GM23338 (cell line): ENCODE results near the gene MAGEB10. TPM values are rescaled to one million over a fixed set of nuclear protein-coding genes. Genes with fewer than 3 reads are reported as not detected.

Experiments
- ATAC-seq: fragments of 200-7000 bp; cut with Tn5 transposase; 3 replicates; pipeline ENCODE4 v1.9.1; 2020
- DNase-seq: peaks from one replicate; pipeline ENCODE4 v3.0.0-alpha.2; 2015; ENCODE audit warnings: low spot score
- H2AFZ ChIP-seq: fragments of 200-600 bp; sonication (generic); 2 replicates; pipeline ENCODE4 v1.8.0; 2016; ENCODE audit warnings: antibody characterized with exemption, mild to moderate bottlenecking, moderate library complexity
- H3F3A ChIP-seq: fragments of 200-600 bp; sonication (generic); replicated peaks from 2 replicates; pipeline ENCODE4 v1.8.0; 2017; ENCODE audit warnings: antibody characterized with exemption, mixed run types, low read depth
- H3K27ac ChIP-seq: fragments of 200-600 bp; sonication (generic); 2 replicates; pipeline ENCODE4 v1.6.1; 2016; ENCODE audit warnings: low read depth
- H3K27me3 ChIP-seq: fragments of 200-600 bp; sonication (generic); 2 replicates; pipeline ENCODE4 v1.8.0; 2016; ENCODE audit warnings: mild to moderate bottlenecking, mixed run types, moderate library complexity; ENCODE audit not compliant: insufficient read depth
- H3K36me3 ChIP-seq: fragments of 200-600 bp; sonication (generic); 2 replicates; pipeline ENCODE4 v1.8.0; 2016; ENCODE audit warnings: mild to moderate bottlenecking; ENCODE audit not compliant: insufficient read depth
- H3K4me1 ChIP-seq: fragments of 200-600 bp; sonication (generic); 2 replicates; pipeline ENCODE4 v1.8.0; 2016; ENCODE audit warnings: mild to moderate bottlenecking, moderate library complexity; ENCODE audit not compliant: insufficient read depth
- H3K4me2 ChIP-seq: fragments of 200-600 bp; sonication (generic); 2 replicates; pipeline ENCODE4 v1.7.1; 2017; ENCODE audit warnings: mixed run types
- H3K4me3 ChIP-seq: fragments of 200-600 bp; sonication (generic); 2 replicates; pipeline ENCODE4 v1.6.1; 2016; ENCODE audit warnings: mixed run types
- H3K79me2 ChIP-seq: fragments of 200-600 bp; sonication (generic); replicated peaks from 2 replicates; pipeline ENCODE4 v1.8.0; 2017; ENCODE audit warnings: mild to moderate bottlenecking; ENCODE audit not compliant: insufficient read depth
- H3K9me2 ChIP-seq: fragments of 200-600 bp; sonication (generic); 2 replicates; pipeline ENCODE4 v1.8.0; 2017; ENCODE audit not compliant: insufficient read depth
- H4K20me1 ChIP-seq: fragments of 200-600 bp; sonication (generic); replicated peaks from 2 replicates; pipeline ENCODE4 v1.8.0; 2017; ENCODE audit warnings: mild to moderate bottlenecking; ENCODE audit not compliant: insufficient read depth
- H3K27ac Mint-ChIP-seq: 2 replicates; pipeline ENCODE4 v1.8.0; 2020; ENCODE audit warnings: inconsistent platforms, mild to moderate bottlenecking, moderate library complexity, mixed read lengths
- H3K27me3 Mint-ChIP-seq: 3 replicates; pipeline ENCODE4 v1.8.0; 2022; ENCODE audit warnings: low read depth, mild to moderate bottlenecking, moderate library complexity, mixed read lengths, inconsistent platforms; ENCODE audit not compliant: insufficient read depth, poor library complexity
- H3K36me3 Mint-ChIP-seq: 3 replicates; pipeline ENCODE4 v1.8.0; 2021; ENCODE audit warnings: low read depth, mild to moderate bottlenecking, inconsistent platforms, moderate library complexity, mixed read lengths
- H3K4me1 Mint-ChIP-seq: 3 replicates; pipeline ENCODE4 v1.8.0; 2020; ENCODE audit warnings: mild to moderate bottlenecking, inconsistent platforms, mixed read lengths
- H3K4me3 Mint-ChIP-seq: 3 replicates; pipeline ENCODE4 v1.8.0; 2021; ENCODE audit warnings: moderate library complexity, mild to moderate bottlenecking, inconsistent platforms, mixed read lengths
- H3K9me3 Mint-ChIP-seq: 3 replicates; pipeline ENCODE4 v1.8.0; 2020; ENCODE audit warnings: moderate library complexity, mild to moderate bottlenecking, inconsistent platforms, mixed read lengths
- CREB1 ChIP-seq: fragments of 250-450 bp; sonication (Bioruptor Pico); IDR thresholded peaks from 2 replicates; pipeline ENCODE4 v1.5.0; 2020; ENCODE audit warnings: low read depth, mild to moderate bottlenecking, moderate library complexity
- EZH2 ChIP-seq: fragments of 200-600 bp; sonication (generic); IDR thresholded peaks from one replicate; pipeline ENCODE4 v1.8.0; 2017; ENCODE audit warnings: antibody characterized with exemption, mild to moderate bottlenecking, low read depth; ENCODE audit not compliant: unreplicated experiment
- EZH2phosphoT487 ChIP-seq: fragments of 200-600 bp; sonication (generic); IDR thresholded peaks from one replicate; pipeline ENCODE4 v1.8.1; 2018; ENCODE audit warnings: antibody characterized with exemption; ENCODE audit not compliant: unreplicated experiment
- JUNB ChIP-seq: IDR thresholded peaks from one replicate; pipeline ENCODE4 v1.6.1; 2016; ENCODE audit warnings: antibody characterized with exemption; ENCODE audit not compliant: unreplicated experiment
- NANOG ChIP-seq: IDR thresholded peaks from 2 replicates; pipeline ENCODE4 v1.6.1; 2016; ENCODE audit warnings: antibody characterized with exemption, borderline replicate concordance
- POLR2AphosphoS5 ChIP-seq: IDR thresholded peaks from 2 replicates; pipeline ENCODE4 v1.6.1; 2016; ENCODE audit warnings: antibody characterized with exemption, low read depth
- STAT1 ChIP-seq: IDR thresholded peaks from one replicate; pipeline ENCODE4 v1.6.1; 2016; ENCODE audit warnings: antibody characterized with exemption; ENCODE audit not compliant: unreplicated experiment
- ZNF114 ChIP-seq: fragments of 250-450 bp; sonication (Bioruptor Pico); IDR thresholded peaks from 2 replicates; pipeline ENCODE4 v1.5.0; 2020; ENCODE audit warnings: mild to moderate bottlenecking, moderate library complexity
- ZNF331 ChIP-seq: fragments of 250-450 bp; sonication (Bioruptor Pico); IDR thresholded peaks from 2 replicates; pipeline ENCODE4 v1.5.0; 2020; ENCODE audit warnings: low read depth, mild to moderate bottlenecking, moderate library complexity
- polyA plus RNA-seq: library from polyadenylated mRNA; unstranded; fragments of >200 nt; fragmentation: Nextera tagmentation; extraction: Ambion mirVana; gene quantifications from 2 replicates; pipeline ENCODE4 v1.2.1, GENCODE V29; 2016
- total RNA-seq: library from RNA; depleted of rRNA; stranded (reverse); fragments of >200 nt; shearing (Covaris generic); gene quantifications from 2 replicates; pipeline ENCODE4 v1.2.3, GENCODE V29; 2014
- TF ChIP-seq, protein P1 (sequence below), 2 experiments: fragments of 200-600 bp in 1 of 2; sonication (generic) in 1 of 2; conservative IDR thresholded peaks; 2 replicates each; pipeline versions ENCODE4 v1.5.1 to v1.6.1; 2016 to 2017; ENCODE audit warnings: antibody characterized with exemption in 2 of 2, low read depth in 2 of 2, mild to moderate bottlenecking in 2 of 2, moderate library complexity in 1 of 2
- TF ChIP-seq, protein P2 (sequence below): fragments of 250-450 bp; sonication (Bioruptor Pico); IDR thresholded peaks from 2 replicates; pipeline ENCODE4 v1.5.0; 2020; ENCODE audit warnings: mild to moderate bottlenecking, moderate library complexity
- TF ChIP-seq, protein P3 (sequence below): IDR thresholded peaks from one replicate; pipeline ENCODE4 v1.6.1; 2018; ENCODE audit warnings: antibody characterized with exemption; ENCODE audit not compliant: unreplicated experiment
- TF ChIP-seq, protein P4 (sequence below): IDR thresholded peaks from 2 replicates; pipeline ENCODE4 v1.6.1; 2016; ENCODE audit warnings: antibody characterized with exemption

The MAGEB10 gene
- total and polyA plus RNA-seq, 2 experiments from 2014 or later = not detected

DNA sequence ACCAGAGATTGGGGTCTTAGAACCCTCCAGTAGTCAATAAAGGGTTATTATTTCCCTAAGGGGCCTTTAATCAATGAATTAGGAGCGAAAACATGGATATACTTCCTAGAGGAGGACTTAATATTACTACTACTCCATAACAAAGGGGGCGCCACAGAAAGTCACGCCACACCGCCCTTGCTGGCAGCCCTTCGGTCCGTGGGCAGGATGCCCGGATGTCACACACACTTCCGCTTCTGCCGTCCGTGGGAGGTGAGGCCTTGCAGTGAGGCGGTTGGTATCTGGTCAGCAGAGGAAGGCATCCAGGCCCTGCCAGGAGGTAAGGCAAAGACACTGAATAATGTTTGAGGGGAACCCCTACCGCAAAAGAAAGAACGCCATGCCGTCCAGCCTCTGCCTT, 436 bp downstream of the MAGEB10 start:
- no peak overlapping the region for H3K27ac Mint-ChIP-seq
- Histone ChIP-seq H3K4me3 (no peak overlapping the region), H2AFZ (no peak overlapping the region), H3K4me1 (no peaks in the 10 kb centered on the region), H4K20me1 (no peaks in the 10 kb centered on the region), H3K9me2 (no peaks in the 10 kb centered on the region), H3K36me3 (no peaks in the 10 kb centered on the region), H3K4me2 (no peak overlapping the region), H3F3A (no peaks in the 10 kb centered on the region), H3K79me2 (no peaks in the 10 kb centered on the region), H3K27ac (no peak overlapping the region), H3K27me3 (no peaks in the 10 kb centered on the region)
- H3K27me3 Mint-ChIP-seq = peaks cover 2% of the 10 kb centered on the region
- H3K9me3 Mint-ChIP-seq = peaks cover 9% of the 10 kb centered on the region; the same call in 1 of the 3 replicates
- TF ChIP-seq NANOG (no peak), ZNF114 (CRISPR knock-in tag) (no peak), ZNF331 (no peak), POLR2AphosphoS5 (no peak), EZH2phosphoT487 (no peak), STAT1 (no peak), EZH2 (no peak), CREB1 (CRISPR knock-in tag) (no peak), JUNB (no peak)
- TF ChIP-seq, protein P1, sequence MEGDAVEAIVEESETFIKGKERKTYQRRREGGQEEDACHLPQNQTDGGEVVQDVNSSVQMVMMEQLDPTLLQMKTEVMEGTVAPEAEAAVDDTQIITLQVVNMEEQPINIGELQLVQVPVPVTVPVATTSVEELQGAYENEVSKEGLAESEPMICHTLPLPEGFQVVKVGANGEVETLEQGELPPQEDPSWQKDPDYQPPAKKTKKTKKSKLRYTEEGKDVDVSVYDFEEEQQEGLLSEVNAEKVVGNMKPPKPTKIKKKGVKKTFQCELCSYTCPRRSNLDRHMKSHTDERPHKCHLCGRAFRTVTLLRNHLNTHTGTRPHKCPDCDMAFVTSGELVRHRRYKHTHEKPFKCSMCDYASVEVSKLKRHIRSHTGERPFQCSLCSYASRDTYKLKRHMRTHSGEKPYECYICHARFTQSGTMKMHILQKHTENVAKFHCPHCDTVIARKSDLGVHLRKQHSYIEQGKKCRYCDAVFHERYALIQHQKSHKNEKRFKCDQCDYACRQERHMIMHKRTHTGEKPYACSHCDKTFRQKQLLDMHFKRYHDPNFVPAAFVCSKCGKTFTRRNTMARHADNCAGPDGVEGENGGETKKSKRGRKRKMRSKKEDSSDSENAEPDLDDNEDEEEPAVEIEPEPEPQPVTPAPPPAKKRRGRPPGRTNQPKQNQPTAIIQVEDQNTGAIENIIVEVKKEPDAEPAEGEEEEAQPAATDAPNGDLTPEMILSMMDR (conservative IDR thresholded peaks at IDR 0.05; ENCODE audit: low read depth in 2 of 2) = no peak
- TF ChIP-seq, protein P2, sequence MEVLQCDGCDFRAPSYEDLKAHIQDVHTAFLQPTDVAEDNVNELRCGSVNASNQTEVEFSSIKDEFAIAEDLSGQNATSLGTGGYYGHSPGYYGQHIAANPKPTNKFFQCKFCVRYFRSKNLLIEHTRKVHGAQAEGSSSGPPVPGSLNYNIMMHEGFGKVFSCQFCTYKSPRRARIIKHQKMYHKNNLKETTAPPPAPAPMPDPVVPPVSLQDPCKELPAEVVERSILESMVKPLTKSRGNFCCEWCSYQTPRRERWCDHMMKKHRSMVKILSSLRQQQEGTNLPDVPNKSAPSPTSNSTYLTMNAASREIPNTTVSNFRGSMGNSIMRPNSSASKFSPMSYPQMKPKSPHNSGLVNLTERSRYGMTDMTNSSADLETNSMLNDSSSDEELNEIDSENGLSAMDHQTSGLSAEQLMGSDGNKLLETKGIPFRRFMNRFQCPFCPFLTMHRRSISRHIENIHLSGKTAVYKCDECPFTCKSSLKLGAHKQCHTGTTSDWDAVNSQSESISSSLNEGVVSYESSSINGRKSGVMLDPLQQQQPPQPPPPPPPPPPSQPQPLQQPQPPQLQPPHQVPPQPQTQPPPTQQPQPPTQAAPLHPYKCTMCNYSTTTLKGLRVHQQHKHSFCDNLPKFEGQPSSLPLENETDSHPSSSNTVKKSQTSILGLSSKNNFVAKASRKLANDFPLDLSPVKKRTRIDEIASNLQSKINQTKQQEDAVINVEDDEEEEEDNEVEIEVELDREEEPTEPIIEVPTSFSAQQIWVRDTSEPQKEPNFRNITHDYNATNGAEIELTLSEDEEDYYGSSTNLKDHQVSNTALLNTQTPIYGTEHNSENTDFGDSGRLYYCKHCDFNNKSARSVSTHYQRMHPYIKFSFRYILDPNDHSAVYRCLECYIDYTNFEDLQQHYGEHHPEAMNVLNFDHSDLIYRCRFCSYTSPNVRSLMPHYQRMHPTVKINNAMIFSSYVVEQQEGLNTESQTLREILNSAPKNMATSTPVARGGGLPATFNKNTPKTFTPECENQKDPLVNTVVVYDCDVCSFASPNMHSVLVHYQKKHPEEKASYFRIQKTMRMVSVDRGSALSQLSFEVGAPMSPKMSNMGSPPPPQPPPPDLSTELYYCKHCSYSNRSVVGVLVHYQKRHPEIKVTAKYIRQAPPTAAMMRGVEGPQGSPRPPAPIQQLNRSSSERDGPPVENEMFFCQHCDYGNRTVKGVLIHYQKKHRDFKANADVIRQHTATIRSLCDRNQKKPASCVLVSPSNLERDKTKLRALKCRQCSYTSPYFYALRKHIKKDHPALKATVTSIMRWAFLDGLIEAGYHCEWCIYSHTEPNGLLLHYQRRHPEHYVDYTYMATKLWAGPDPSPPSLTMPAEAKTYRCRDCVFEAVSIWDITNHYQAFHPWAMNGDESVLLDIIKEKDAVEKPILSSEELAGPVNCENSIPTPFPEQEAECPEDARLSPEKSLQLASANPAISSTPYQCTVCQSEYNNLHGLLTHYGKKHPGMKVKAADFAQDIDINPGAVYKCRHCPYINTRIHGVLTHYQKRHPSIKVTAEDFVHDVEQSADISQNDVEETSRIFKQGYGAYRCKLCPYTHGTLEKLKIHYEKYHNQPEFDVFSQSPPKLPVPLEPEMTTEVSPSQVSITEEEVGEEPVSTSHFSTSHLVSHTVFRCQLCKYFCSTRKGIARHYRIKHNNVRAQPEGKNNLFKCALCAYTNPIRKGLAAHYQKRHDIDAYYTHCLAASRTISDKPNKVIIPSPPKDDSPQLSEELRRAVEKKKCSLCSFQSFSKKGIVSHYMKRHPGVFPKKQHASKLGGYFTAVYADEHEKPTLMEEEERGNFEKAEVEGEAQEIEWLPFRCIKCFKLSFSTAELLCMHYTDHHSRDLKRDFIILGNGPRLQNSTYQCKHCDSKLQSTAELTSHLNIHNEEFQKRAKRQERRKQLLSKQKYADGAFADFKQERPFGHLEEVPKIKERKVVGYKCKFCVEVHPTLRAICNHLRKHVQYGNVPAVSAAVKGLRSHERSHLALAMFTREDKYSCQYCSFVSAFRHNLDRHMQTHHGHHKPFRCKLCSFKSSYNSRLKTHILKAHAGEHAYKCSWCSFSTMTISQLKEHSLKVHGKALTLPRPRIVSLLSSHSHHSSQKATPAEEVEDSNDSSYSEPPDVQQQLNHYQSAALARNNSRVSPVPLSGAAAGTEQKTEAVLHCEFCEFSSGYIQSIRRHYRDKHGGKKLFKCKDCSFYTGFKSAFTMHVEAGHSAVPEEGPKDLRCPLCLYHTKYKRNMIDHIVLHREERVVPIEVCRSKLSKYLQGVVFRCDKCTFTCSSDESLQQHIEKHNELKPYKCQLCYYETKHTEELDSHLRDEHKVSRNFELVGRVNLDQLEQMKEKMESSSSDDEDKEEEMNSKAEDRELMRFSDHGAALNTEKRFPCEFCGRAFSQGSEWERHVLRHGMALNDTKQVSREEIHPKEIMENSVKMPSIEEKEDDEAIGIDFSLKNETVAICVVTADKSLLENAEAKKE (CRISPR knock-in tag) = no peak
- TF ChIP-seq, protein P3, sequence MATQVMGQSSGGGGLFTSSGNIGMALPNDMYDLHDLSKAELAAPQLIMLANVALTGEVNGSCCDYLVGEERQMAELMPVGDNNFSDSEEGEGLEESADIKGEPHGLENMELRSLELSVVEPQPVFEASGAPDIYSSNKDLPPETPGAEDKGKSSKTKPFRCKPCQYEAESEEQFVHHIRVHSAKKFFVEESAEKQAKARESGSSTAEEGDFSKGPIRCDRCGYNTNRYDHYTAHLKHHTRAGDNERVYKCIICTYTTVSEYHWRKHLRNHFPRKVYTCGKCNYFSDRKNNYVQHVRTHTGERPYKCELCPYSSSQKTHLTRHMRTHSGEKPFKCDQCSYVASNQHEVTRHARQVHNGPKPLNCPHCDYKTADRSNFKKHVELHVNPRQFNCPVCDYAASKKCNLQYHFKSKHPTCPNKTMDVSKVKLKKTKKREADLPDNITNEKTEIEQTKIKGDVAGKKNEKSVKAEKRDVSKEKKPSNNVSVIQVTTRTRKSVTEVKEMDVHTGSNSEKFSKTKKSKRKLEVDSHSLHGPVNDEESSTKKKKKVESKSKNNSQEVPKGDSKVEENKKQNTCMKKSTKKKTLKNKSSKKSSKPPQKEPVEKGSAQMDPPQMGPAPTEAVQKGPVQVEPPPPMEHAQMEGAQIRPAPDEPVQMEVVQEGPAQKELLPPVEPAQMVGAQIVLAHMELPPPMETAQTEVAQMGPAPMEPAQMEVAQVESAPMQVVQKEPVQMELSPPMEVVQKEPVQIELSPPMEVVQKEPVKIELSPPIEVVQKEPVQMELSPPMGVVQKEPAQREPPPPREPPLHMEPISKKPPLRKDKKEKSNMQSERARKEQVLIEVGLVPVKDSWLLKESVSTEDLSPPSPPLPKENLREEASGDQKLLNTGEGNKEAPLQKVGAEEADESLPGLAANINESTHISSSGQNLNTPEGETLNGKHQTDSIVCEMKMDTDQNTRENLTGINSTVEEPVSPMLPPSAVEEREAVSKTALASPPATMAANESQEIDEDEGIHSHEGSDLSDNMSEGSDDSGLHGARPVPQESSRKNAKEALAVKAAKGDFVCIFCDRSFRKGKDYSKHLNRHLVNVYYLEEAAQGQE = no peak
- TF ChIP-seq, protein P4, sequence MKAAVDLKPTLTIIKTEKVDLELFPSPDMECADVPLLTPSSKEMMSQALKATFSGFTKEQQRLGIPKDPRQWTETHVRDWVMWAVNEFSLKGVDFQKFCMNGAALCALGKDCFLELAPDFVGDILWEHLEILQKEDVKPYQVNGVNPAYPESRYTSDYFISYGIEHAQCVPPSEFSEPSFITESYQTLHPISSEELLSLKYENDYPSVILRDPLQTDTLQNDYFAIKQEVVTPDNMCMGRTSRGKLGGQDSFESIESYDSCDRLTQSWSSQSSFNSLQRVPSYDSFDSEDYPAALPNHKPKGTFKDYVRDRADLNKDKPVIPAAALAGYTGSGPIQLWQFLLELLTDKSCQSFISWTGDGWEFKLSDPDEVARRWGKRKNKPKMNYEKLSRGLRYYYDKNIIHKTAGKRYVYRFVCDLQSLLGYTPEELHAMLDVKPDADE = no peak
- DNase-seq (no peak), ATAC-seq (no peak)
- no peaks in the 10 kb centered on the region for H3K4me1 Mint-ChIP-seq
- no peaks in the 10 kb centered on the region for H3K36me3 Mint-ChIP-seq
- H3K4me3 Mint-ChIP-seq = no peak overlapping the region
